ENCODE measurements around the gene AKNA.

GRCh38 chr9:114397219-114397847, 9.6 kb upstream of the AKNA start:
- TF ChIP-seq EZH2 (IDR thresholded peaks at IDR 0.05; ENCODE audit: borderline replicate concordance) = no peak
- TF ChIP-seq, protein P1, sequence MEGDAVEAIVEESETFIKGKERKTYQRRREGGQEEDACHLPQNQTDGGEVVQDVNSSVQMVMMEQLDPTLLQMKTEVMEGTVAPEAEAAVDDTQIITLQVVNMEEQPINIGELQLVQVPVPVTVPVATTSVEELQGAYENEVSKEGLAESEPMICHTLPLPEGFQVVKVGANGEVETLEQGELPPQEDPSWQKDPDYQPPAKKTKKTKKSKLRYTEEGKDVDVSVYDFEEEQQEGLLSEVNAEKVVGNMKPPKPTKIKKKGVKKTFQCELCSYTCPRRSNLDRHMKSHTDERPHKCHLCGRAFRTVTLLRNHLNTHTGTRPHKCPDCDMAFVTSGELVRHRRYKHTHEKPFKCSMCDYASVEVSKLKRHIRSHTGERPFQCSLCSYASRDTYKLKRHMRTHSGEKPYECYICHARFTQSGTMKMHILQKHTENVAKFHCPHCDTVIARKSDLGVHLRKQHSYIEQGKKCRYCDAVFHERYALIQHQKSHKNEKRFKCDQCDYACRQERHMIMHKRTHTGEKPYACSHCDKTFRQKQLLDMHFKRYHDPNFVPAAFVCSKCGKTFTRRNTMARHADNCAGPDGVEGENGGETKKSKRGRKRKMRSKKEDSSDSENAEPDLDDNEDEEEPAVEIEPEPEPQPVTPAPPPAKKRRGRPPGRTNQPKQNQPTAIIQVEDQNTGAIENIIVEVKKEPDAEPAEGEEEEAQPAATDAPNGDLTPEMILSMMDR (IDR thresholded peaks at IDR 0.05; ENCODE audit: poor library complexity) = no peak

Measured in hepatocyte (in vitro differentiated cells).